Keratinocyte (primary cell): ENCODE results near the gene SNRPF. TPM values are rescaled to one million over a fixed set of nuclear protein-coding genes. Genes with fewer than 3 reads are reported as not detected.

Experiments used
- DNase-seq: peaks from one replicate; pipeline ENCODE4 v3.0.0-alpha.2; 2011; ENCODE audit warnings: low read depth, missing footprints, low spot score
- FAIRE-seq: peaks from 2 replicates; lab custom pipeline; 2011; peaks lifted over from hg19 to GRCh38; lab: Jason Lieb, UNC
- H2AFZ ChIP-seq: 2 replicates; pipeline ENCODE4 v1.6.0; 2012; ENCODE audit warnings: low read length, control low read depth, inconsistent platforms; ENCODE audit not compliant: control insufficient read depth
- H3K27ac ChIP-seq: 2 replicates; pipeline ENCODE4 v1.5.1; 2011; ENCODE audit warnings: low read length; ENCODE audit not compliant: control insufficient read depth, insufficient read depth
- H3K27me3 ChIP-seq: 3 replicates; pipeline ENCODE4 v1.6.0; 2011; ENCODE audit warnings: low read length; ENCODE audit not compliant: control insufficient read depth, insufficient read depth; ENCODE audit errors: extremely low read depth
- H3K36me3 ChIP-seq, 2 experiments: 2 replicates in 1 of 2; 3 replicates in 1 of 2; pipeline ENCODE4 v1.5.1; 2011; ENCODE audit warnings: low read length in 2 of 2, mild to moderate bottlenecking in 1 of 2; ENCODE audit not compliant: control insufficient read depth in 2 of 2, insufficient read depth in 2 of 2; ENCODE audit errors: extremely low read depth in 1 of 2
- H3K4me1 ChIP-seq: 3 replicates; pipeline ENCODE4 v1.5.1; 2011; ENCODE audit warnings: low read length; ENCODE audit not compliant: control insufficient read depth, insufficient read depth; ENCODE audit errors: extremely low read depth
- H3K4me2 ChIP-seq: 3 replicates; pipeline ENCODE4 v1.6.0; 2011; ENCODE audit warnings: low read depth, low read length; ENCODE audit not compliant: control insufficient read depth, insufficient read depth; ENCODE audit errors: extremely low read depth
- H3K4me3 ChIP-seq, 3 experiments: fragments of 200-600 bp in 1 of 3; sonication (generic) in 1 of 3; 2 replicates in 2 of 3; 3 replicates in 1 of 3; pipeline ENCODE4 v1.5.1; 2011 to 2016; ENCODE audit warnings: low read length in 3 of 3, mild to moderate bottlenecking in 3 of 3, control low read depth in 2 of 3, inconsistent platforms in 1 of 3, low read depth in 1 of 3, mixed read lengths in 1 of 3, mixed run types in 1 of 3, moderate library complexity in 1 of 3; ENCODE audit not compliant: control insufficient read depth in 2 of 3, insufficient read depth in 2 of 3; ENCODE audit errors: extremely low read depth in 1 of 3
- H3K79me2 ChIP-seq: 2 replicates; pipeline ENCODE4 v1.6.0; 2012; ENCODE audit warnings: low read length; ENCODE audit not compliant: control insufficient read depth, insufficient read depth
- H3K9ac ChIP-seq: 3 replicates; pipeline ENCODE4 v1.6.0; 2011; ENCODE audit warnings: low read length; ENCODE audit not compliant: control insufficient read depth, insufficient read depth; ENCODE audit errors: extremely low read depth
- H3K9me1 ChIP-seq: 3 replicates; pipeline ENCODE4 v1.6.0; 2011; ENCODE audit warnings: low read length; ENCODE audit not compliant: control insufficient read depth, insufficient read depth; ENCODE audit errors: extremely low read depth
- H3K9me3 ChIP-seq: 2 replicates; pipeline ENCODE4 v1.5.1; 2012; ENCODE audit warnings: low read depth, low read length; ENCODE audit not compliant: control insufficient read depth
- H4K20me1 ChIP-seq: 3 replicates; pipeline ENCODE4 v1.6.0; 2011; ENCODE audit warnings: low read length; ENCODE audit not compliant: control insufficient read depth, insufficient read depth; ENCODE audit errors: extremely low read depth
- EZH2 ChIP-seq: IDR thresholded peaks from one replicate; pipeline ENCODE4 v1.6.1; 2012; ENCODE audit warnings: inconsistent platforms, mild to moderate bottlenecking, low read length, moderate library complexity
- dilution Hi-C: fragments of 300-500 bp; cut with MboI; formaldehyde crosslinking; loops from one replicate; pipeline ENCODE4 v1.7.0; 2020; ENCODE audit warnings: low sequenced_read_pairs; ENCODE audit not compliant: extremely low pct_ligation_motif_present
- polyA plus RNA-seq, 5 experiments: library from polyadenylated mRNA; depleted of rRNA in 3 of 5; stranded (reverse) in 3 of 5; stranded (forward) in 1 of 5; unstranded in 1 of 5; fragments of >200 nt; gene quantifications; 1 replicate in 1 of 5; 2 replicates in 3 of 5; 3 replicates in 1 of 5; pipeline versions ENCODE4 v1.2.1 to v1.2.3, GENCODE V29; 2011 to 2012; ENCODE audit warnings: missing spikeins in 2 of 5, low read depth in 1 of 5, low replicate concordance in 1 of 5
- TF ChIP-seq, protein P1 (sequence below), 3 experiments: IDR thresholded peaks in 1 of 3; conservative IDR thresholded peaks in 1 of 3; optimal IDR thresholded peaks in 1 of 3; 2 replicates in 2 of 3; 3 replicates in 1 of 3; pipeline versions ENCODE3 to v1.5.1; 2011; ENCODE audit warnings: low read length in 3 of 3, mild to moderate bottlenecking in 3 of 3, moderate library complexity in 2 of 3, control low read depth in 1 of 3, inconsistent platforms in 1 of 3; ENCODE audit not compliant: insufficient read depth in 2 of 3; ENCODE audit errors: extremely low read depth in 1 of 3

Gene SNRPF
- polyA plus RNA-seq, 1 donor (not counting 4 experiments of a cell fraction or from before 2014, with no cell fraction given), result 34.7 TPM

DNA sequence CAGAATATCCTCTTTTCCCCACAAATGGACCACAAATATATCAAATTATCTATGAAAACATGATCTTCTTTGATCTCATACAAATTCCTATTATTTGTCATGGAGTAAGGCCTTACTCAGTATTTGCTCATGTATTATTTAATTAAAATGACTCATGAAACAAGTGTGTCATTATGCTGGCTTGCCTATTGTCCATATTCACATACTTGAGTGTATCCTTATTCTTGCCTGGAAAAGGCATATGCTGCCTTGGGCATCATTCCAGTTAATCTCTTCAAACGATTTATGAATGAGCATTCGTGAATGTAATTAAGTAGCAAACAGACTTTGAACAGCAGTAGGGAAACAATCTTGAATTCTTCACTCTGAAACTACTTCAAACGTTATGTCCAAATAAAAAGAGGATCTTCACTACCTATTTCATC is 22.6 kb upstream of the SNRPF start:
- Histone ChIP-seq H3K4me1 (peaks cover 8% of the 10 kb centered on the region), H3K4me2 (peak overlapping the region; percentile 11), H3K27ac (no peak overlapping the region), H3K4me3 (no peak overlapping the region), H3K36me3 (no peaks in the 10 kb centered on the region), H3K79me2 (no peaks in the 10 kb centered on the region), H3K27me3 (peaks cover 12% of the 10 kb centered on the region), H2AFZ (no peak overlapping the region), H3K9ac (no peak overlapping the region), H3K9me3 (no peaks in the 10 kb centered on the region), H3K9me1 (no peaks in the 10 kb centered on the region), H4K20me1 (no peaks in the 10 kb centered on the region)
- TF ChIP-seq, protein P1, sequence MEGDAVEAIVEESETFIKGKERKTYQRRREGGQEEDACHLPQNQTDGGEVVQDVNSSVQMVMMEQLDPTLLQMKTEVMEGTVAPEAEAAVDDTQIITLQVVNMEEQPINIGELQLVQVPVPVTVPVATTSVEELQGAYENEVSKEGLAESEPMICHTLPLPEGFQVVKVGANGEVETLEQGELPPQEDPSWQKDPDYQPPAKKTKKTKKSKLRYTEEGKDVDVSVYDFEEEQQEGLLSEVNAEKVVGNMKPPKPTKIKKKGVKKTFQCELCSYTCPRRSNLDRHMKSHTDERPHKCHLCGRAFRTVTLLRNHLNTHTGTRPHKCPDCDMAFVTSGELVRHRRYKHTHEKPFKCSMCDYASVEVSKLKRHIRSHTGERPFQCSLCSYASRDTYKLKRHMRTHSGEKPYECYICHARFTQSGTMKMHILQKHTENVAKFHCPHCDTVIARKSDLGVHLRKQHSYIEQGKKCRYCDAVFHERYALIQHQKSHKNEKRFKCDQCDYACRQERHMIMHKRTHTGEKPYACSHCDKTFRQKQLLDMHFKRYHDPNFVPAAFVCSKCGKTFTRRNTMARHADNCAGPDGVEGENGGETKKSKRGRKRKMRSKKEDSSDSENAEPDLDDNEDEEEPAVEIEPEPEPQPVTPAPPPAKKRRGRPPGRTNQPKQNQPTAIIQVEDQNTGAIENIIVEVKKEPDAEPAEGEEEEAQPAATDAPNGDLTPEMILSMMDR (optimal IDR thresholded peaks at IDR 0.05 in 1 of 3, IDR thresholded peaks at IDR 0.05 in 1 of 3, conservative IDR thresholded peaks at IDR 0.05 in 1 of 3; ENCODE audit: extremely low read depth in 1 of 3, insufficient read depth in 2 of 3, low read length in 3 of 3), result no peak
- TF ChIP-seq EZH2, result no peak
- FAIRE-seq (peak; percentile 93), DNase-seq (peak; percentile 52)
- dilution Hi-C loops, result no loop called here

DNA sequence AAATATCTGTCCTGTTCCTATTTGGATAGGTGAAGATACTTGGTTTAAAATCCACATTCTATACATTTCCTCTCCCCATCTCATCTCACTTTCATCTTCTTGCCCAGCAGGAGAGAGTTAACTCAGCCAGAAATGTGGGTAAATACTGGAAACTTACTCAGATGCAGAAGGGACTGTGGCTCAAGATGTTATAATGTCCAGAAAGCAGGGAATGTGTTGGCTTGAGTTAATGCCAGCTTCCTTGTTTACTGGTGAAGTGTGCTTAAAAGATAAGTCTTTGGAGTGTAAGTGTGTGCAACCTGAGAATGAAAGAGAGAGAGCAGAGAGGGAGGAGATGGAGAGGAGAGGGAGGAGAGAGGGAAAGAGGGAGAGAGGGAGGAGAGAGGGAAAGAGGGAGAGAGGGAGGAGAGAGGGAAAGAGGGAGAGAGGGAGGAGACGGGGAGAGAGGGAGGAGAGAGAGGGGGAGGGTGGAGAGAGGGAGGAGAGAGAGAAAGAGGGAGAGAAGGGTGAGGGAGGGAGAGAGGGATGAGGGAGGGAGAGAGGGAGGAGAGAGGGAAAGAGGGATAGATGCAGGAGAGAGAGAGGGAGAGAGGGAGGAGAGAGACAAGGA is 22.0 kb upstream of the SNRPF start:
- FAIRE-seq, result no peak
- H3K4me1 ChIP-seq, result peaks cover 8% of the 10 kb centered on the region
- H3K79me2 ChIP-seq, result no peaks in the 10 kb centered on the region
- no peak overlapping the region for H3K4me3 ChIP-seq
- no peaks in the 10 kb centered on the region for H3K9me3 ChIP-seq
- peak overlapping the region; percentile 11 for H3K4me2 ChIP-seq
- TF ChIP-seq, protein P1 (optimal IDR thresholded peaks at IDR 0.05 in 1 of 3, IDR thresholded peaks at IDR 0.05 in 1 of 3, conservative IDR thresholded peaks at IDR 0.05 in 1 of 3; ENCODE audit: extremely low read depth in 1 of 3, insufficient read depth in 2 of 3, low read length in 3 of 3), result no peak
- TF ChIP-seq EZH2, result no peak
- no peak overlapping the region for H3K9ac ChIP-seq
- no peaks in the 10 kb centered on the region for H4K20me1 ChIP-seq
- H3K27me3 ChIP-seq, result peaks cover 12% of the 10 kb centered on the region
- dilution Hi-C loops, result no loop called here
- DNase-seq, result no peak
- H3K36me3 ChIP-seq, result no peaks in the 10 kb centered on the region
- no peaks in the 10 kb centered on the region for H3K9me1 ChIP-seq
- H2AFZ ChIP-seq, result peak overlapping the region; percentile 33
- no peak overlapping the region for H3K27ac ChIP-seq
